Measurements from ENCODE around the gene HK1. TPM values are rescaled to one million over a fixed set of nuclear protein-coding genes. Genes with fewer than 3 reads are reported as not detected.

HK1 gene
- polyA plus RNA-seq, 1 donor, result 19.3 TPM

- peaks cover 50% of the 10 kb centered on the region for H3K36me3 ChIP-seq (ENCODE audit: control insufficient read depth, insufficient read depth, low read length)
- no peaks in the 10 kb centered on the region for H3K27me3 ChIP-seq (ENCODE audit: control insufficient read depth, insufficient read depth, low read length)
- WGBS (ENCODE audit: insufficient coverage, low lambda C conversion rate), result no CpG with 5 or more reads among the region's 11 CpGs
- DNase-seq, result no peak
- no peak overlapping the region for H3K27ac ChIP-seq (ENCODE audit: low read length)
- H3K4me1 ChIP-seq (ENCODE audit: control insufficient read depth, insufficient read depth, low read length), result no peaks in the 10 kb centered on the region
- H3K4me3 ChIP-seq (ENCODE audit: low read length), result no peak overlapping the region
- no peaks in the 10 kb centered on the region for H3K9me3 ChIP-seq (ENCODE audit: control insufficient read depth, low read depth, low read length)
Measured at GRCh38 chr10:69240455-69240854, 37.8 kb upstream of the HK1 start.

- H3K4me3 ChIP-seq (ENCODE audit: low read length), result no peak overlapping the region
- H3K36me3 ChIP-seq (ENCODE audit: control insufficient read depth, insufficient read depth, low read length), result peaks cover 61% of the 10 kb centered on the region
- no peak overlapping the region for H3K27ac ChIP-seq (ENCODE audit: low read length)
- WGBS (ENCODE audit: insufficient coverage, low lambda C conversion rate), result no CpG with 5 or more reads among the region's 7 CpGs
- no peaks in the 10 kb centered on the region for H3K27me3 ChIP-seq (ENCODE audit: control insufficient read depth, insufficient read depth, low read length)
- no peak for DNase-seq
- H3K4me1 ChIP-seq (ENCODE audit: control insufficient read depth, insufficient read depth, low read length), result no peaks in the 10 kb centered on the region
- no peaks in the 10 kb centered on the region for H3K9me3 ChIP-seq (ENCODE audit: control insufficient read depth, low read depth, low read length)
Measured at GRCh38 chr10:69241575-69241974, 36.7 kb upstream of the HK1 start.

- no peak overlapping the region for H3K27ac ChIP-seq (ENCODE audit: low read length)
- no peaks in the 10 kb centered on the region for H3K4me1 ChIP-seq (ENCODE audit: control insufficient read depth, insufficient read depth, low read length)
- H3K9me3 ChIP-seq (ENCODE audit: control insufficient read depth, low read depth, low read length), result no peaks in the 10 kb centered on the region
- H3K36me3 ChIP-seq (ENCODE audit: control insufficient read depth, insufficient read depth, low read length), result peaks cover 65% of the 10 kb centered on the region
- no peak for DNase-seq
- WGBS (ENCODE audit: insufficient coverage, low lambda C conversion rate), result 46% methylated on average over 2 of the region's 11 CpGs
- no peaks in the 10 kb centered on the region for H3K27me3 ChIP-seq (ENCODE audit: control insufficient read depth, insufficient read depth, low read length)
- H3K4me3 ChIP-seq (ENCODE audit: low read length), result no peak overlapping the region
Measured at GRCh38 chr10:69242040-69242851, 36.0 kb upstream of the HK1 start.

- WGBS (ENCODE audit: insufficient coverage, low lambda C conversion rate), result no CpG with 5 or more reads among the region's 5 CpGs
- Histone ChIP-seq H3K9me3 (ENCODE audit: control insufficient read depth, low read depth, low read length) (no peaks in the 10 kb centered on the region), H3K36me3 (ENCODE audit: control insufficient read depth, insufficient read depth, low read length) (peaks cover 70% of the 10 kb centered on the region), H3K4me3 (ENCODE audit: low read length) (no peak overlapping the region), H3K27ac (ENCODE audit: low read length) (no peak overlapping the region), H3K27me3 (ENCODE audit: control insufficient read depth, insufficient read depth, low read length) (no peaks in the 10 kb centered on the region), H3K4me1 (ENCODE audit: control insufficient read depth, insufficient read depth, low read length) (no peaks in the 10 kb centered on the region)
- DNase-seq, result no peak
Measured at GRCh38 chr10:69242852-69243212, 35.5 kb upstream of the HK1 start.

GRCh38 chr10:69243817-69244216, 34.5 kb upstream of the HK1 start:
- H3K9me3 ChIP-seq (ENCODE audit: control insufficient read depth, low read depth, low read length), result peaks cover 3% of the 10 kb centered on the region
- peaks cover 74% of the 10 kb centered on the region for H3K36me3 ChIP-seq (ENCODE audit: control insufficient read depth, insufficient read depth, low read length)
- H3K27ac ChIP-seq (ENCODE audit: low read length), result no peak overlapping the region
- no peaks in the 10 kb centered on the region for H3K27me3 ChIP-seq (ENCODE audit: control insufficient read depth, insufficient read depth, low read length)
- no peak overlapping the region for H3K4me3 ChIP-seq (ENCODE audit: low read length)
- whole genome bisulfite sequencing (ENCODE audit: insufficient coverage, low lambda C conversion rate), result no CpG with 5 or more reads among the region's 10 CpGs
- H3K4me1 ChIP-seq (ENCODE audit: control insufficient read depth, insufficient read depth, low read length), result no peaks in the 10 kb centered on the region
- DNase-seq, result no peak

GRCh38 chr10:69246036-69246435, 32.3 kb upstream of the HK1 start:
- Histone ChIP-seq H3K9me3 (ENCODE audit: control insufficient read depth, low read depth, low read length) (peaks cover 3% of the 10 kb centered on the region), H3K4me1 (ENCODE audit: control insufficient read depth, insufficient read depth, low read length) (no peaks in the 10 kb centered on the region), H3K27me3 (ENCODE audit: control insufficient read depth, insufficient read depth, low read length) (no peaks in the 10 kb centered on the region), H3K4me3 (ENCODE audit: low read length) (no peak overlapping the region), H3K36me3 (ENCODE audit: control insufficient read depth, insufficient read depth, low read length) (peaks cover 77% of the 10 kb centered on the region), H3K27ac (ENCODE audit: low read length) (no peak overlapping the region)
- no CpG with 5 or more reads among the region's 5 CpGs for WGBS (ENCODE audit: insufficient coverage, low lambda C conversion rate)
- DNase-seq, result no peak

- no peak for DNase-seq
- peaks cover 3% of the 10 kb centered on the region for H3K9me3 ChIP-seq (ENCODE audit: control insufficient read depth, low read depth, low read length)
- WGBS (ENCODE audit: insufficient coverage, low lambda C conversion rate), result no CpG with 5 or more reads among the region's 14 CpGs
- H3K36me3 ChIP-seq (ENCODE audit: control insufficient read depth, insufficient read depth, low read length), result peaks cover 77% of the 10 kb centered on the region
- no peaks in the 10 kb centered on the region for H3K4me1 ChIP-seq (ENCODE audit: control insufficient read depth, insufficient read depth, low read length)
- H3K27ac ChIP-seq (ENCODE audit: low read length), result no peak overlapping the region
- no peak overlapping the region for H3K4me3 ChIP-seq (ENCODE audit: low read length)
- no peaks in the 10 kb centered on the region for H3K27me3 ChIP-seq (ENCODE audit: control insufficient read depth, insufficient read depth, low read length)
Measured at GRCh38 chr10:69246581-69247312, 31.5 kb upstream of the HK1 start.

- no peak for DNase-seq
- peaks cover 79% of the 10 kb centered on the region for H3K36me3 ChIP-seq (ENCODE audit: control insufficient read depth, insufficient read depth, low read length)
- peaks cover 3% of the 10 kb centered on the region for H3K9me3 ChIP-seq (ENCODE audit: control insufficient read depth, low read depth, low read length)
- H3K4me3 ChIP-seq (ENCODE audit: low read length), result no peak overlapping the region
- no peak overlapping the region for H3K27ac ChIP-seq (ENCODE audit: low read length)
- H3K27me3 ChIP-seq (ENCODE audit: control insufficient read depth, insufficient read depth, low read length), result no peaks in the 10 kb centered on the region
- no peaks in the 10 kb centered on the region for H3K4me1 ChIP-seq (ENCODE audit: control insufficient read depth, insufficient read depth, low read length)
- no CpG with 5 or more reads among the region's 13 CpGs for WGBS (ENCODE audit: insufficient coverage, low lambda C conversion rate)
Measured at GRCh38 chr10:69247313-69247710, 31.0 kb upstream of the HK1 start.

- DNase-seq, result no peak
- no peak overlapping the region for H3K4me3 ChIP-seq (ENCODE audit: low read length)
- no peaks in the 10 kb centered on the region for H3K27me3 ChIP-seq (ENCODE audit: control insufficient read depth, insufficient read depth, low read length)
- H3K36me3 ChIP-seq (ENCODE audit: control insufficient read depth, insufficient read depth, low read length), result peaks cover 78% of the 10 kb centered on the region
- WGBS (ENCODE audit: insufficient coverage, low lambda C conversion rate), result no CpG with 5 or more reads among the region's 24 CpGs
- H3K9me3 ChIP-seq (ENCODE audit: control insufficient read depth, low read depth, low read length), result peaks cover 3% of the 10 kb centered on the region
- H3K4me1 ChIP-seq (ENCODE audit: control insufficient read depth, insufficient read depth, low read length), result no peaks in the 10 kb centered on the region
- H3K27ac ChIP-seq (ENCODE audit: low read length), result no peak overlapping the region
Measured at GRCh38 chr10:69248117-69248730, 30.1 kb upstream of the HK1 start.

- H3K9me3 ChIP-seq (ENCODE audit: control insufficient read depth, low read depth, low read length), result peaks cover 3% of the 10 kb centered on the region
- no peak overlapping the region for H3K4me3 ChIP-seq (ENCODE audit: low read length)
- no peaks in the 10 kb centered on the region for H3K4me1 ChIP-seq (ENCODE audit: control insufficient read depth, insufficient read depth, low read length)
- no peaks in the 10 kb centered on the region for H3K27me3 ChIP-seq (ENCODE audit: control insufficient read depth, insufficient read depth, low read length)
- no CpG with 5 or more reads among the region's 14 CpGs for WGBS (ENCODE audit: insufficient coverage, low lambda C conversion rate)
- no peak for DNase-seq
- no peak overlapping the region for H3K27ac ChIP-seq (ENCODE audit: low read length)
- peaks cover 74% of the 10 kb centered on the region for H3K36me3 ChIP-seq (ENCODE audit: control insufficient read depth, insufficient read depth, low read length)
Measured at GRCh38 chr10:69250041-69250440, 28.3 kb upstream of the HK1 start.
